ENCODE measurements around the gene COLEC12.

- TF ChIP-seq RAD21 (IDR thresholded peaks at IDR 0.05; ENCODE audit: low read depth) (no peak), CEBPB (IDR thresholded peaks at IDR 0.05) (no peak), EP300 (IDR thresholded peaks at IDR 0.05; ENCODE audit: borderline replicate concordance) (no peak), MAX (IDR thresholded peaks at IDR 0.05) (no peak), NFIC (IDR thresholded peaks at IDR 0.05) (no peak), USF1 (IDR thresholded peaks at IDR 0.05) (no peak), CREB1 (IDR thresholded peaks at IDR 0.05; ENCODE audit: low read depth) (no peak), REST (IDR thresholded peaks at IDR 0.05; ENCODE audit: low read depth) (no peak), TEAD4 (IDR thresholded peaks at IDR 0.05) (no peak), YY1 (IDR thresholded peaks at IDR 0.05; ENCODE audit: low read depth) (no peak), FOXM1 (IDR thresholded peaks at IDR 0.05; ENCODE audit: borderline replicate concordance, low read depth) (no peak), TCF12 (IDR thresholded peaks at IDR 0.05; ENCODE audit: low read depth) (no peak), ZBTB7A (IDR thresholded peaks at IDR 0.05; ENCODE audit: low read depth) (no peak)
Measured at GRCh38 chr18:519019-519879, 18.7 kb upstream of the COLEC12 start.
